Right lobe of liver (tissue), 6 donors: ENCODE results near the gene NOL4L. TPM values are rescaled to one million over a fixed set of nuclear protein-coding genes. Genes with fewer than 3 reads are reported as not detected.

ENCODE experiments used
- ATAC-seq, 4 donors: fragments of 200-7000 bp; cut with Tn5 transposase; one replicate each; pipeline ENCODE4 v1.9.1; 2020; ENCODE audit warnings: mild to moderate bottlenecking in 4 of 4, moderate library complexity in 4 of 4
- DNase-seq, 3 donors: peaks; one replicate each; pipeline ENCODE4 v3.0.0-alpha.2; 2020
- H3K27ac ChIP-seq, 3 donors: fragments of 200-600 bp; one replicate each; pipeline ENCODE4 v1.8.0; 2022
- H3K27me3 ChIP-seq, 2 donors: fragments of 200-600 bp; one replicate each; pipeline ENCODE4 v1.8.0; 2022
- H3K36me3 ChIP-seq, 4 donors: fragments of 200-600 bp; sonication (generic) in 1 of 4; one replicate each; pipeline versions ENCODE4 v1.5.1 to v1.8.0; 2017 to 2022; ENCODE audit warnings: control low read depth in 1 of 4
- H3K4me1 ChIP-seq, 4 donors: fragments of 200-600 bp; sonication (generic) in 1 of 4; one replicate each; pipeline versions ENCODE4 v1.5.1 to v1.8.0; 2017 to 2022; ENCODE audit warnings: control low read depth in 1 of 4
- H3K4me3 ChIP-seq, 3 donors: fragments of 200-600 bp; one replicate each; pipeline ENCODE4 v1.8.0; 2022
- H3K9me3 ChIP-seq, 4 donors: fragments of 200-600 bp; sonication (generic) in 1 of 4; one replicate each; pipeline versions ENCODE4 v1.5.1 to v1.8.0; 2017 to 2022; ENCODE audit warnings: control low read depth in 1 of 4
- CTCF ChIP-seq, 4 donors: fragments of 200-600 bp in 3 of 4; fragments of 450-650 bp in 1 of 4; IDR thresholded peaks; one replicate each; pipeline versions ENCODE4 v1.5.1 to v1.8.0; 2016 to 2022; ENCODE audit warnings: antibody characterized with exemption in 4 of 4, mild to moderate bottlenecking in 2 of 4
- POLR2A ChIP-seq: fragments of 450-650 bp; IDR thresholded peaks from one replicate; pipeline ENCODE4 v1.6.1; 2017; ENCODE audit warnings: antibody characterized with exemption, mild to moderate bottlenecking
- WGBS: methylation state at CpG from one replicate; pipeline ENCODE4 v1.1.6; 2018; ENCODE audit warnings: low coverage, low lambda C conversion rate; ENCODE audit not compliant: insufficient coverage; ENCODE audit errors: missing lambda C conversion rate; 5-methylcytosine and 5-hydroxymethylcytosine counted together
- intact Hi-C, 2 donors: fragments of 100-400 bp; cut with DNase I; formaldehyde crosslinking; loops; one replicate each; pipeline versions ENCODE4 v1.11.2 to v1.14.1; 2022
- total RNA-seq, 6 experiments: library from RNA; depleted of rRNA in 2 of 6; stranded (reverse); fragments of >200 nt in 2 of 6; fragmentation: NEBNext Ultra II Directional in 3 of 6; extraction: Animal tissue kit (Norgen Biotek cat#: 25700) in 3 of 6; gene quantifications; one replicate each; pipeline versions ENCODE4 v1.1.0 to v1.2.4, GENCODE V29; 2016 to 2023
- donor health status: DM: no; HTN: yes; CAD: no.
- donor health status: DM: no; HTN: no; CAD: no.
- donor health status: DM: no; HTN: no; CAD: no.
- donor health status: DM: no; HTN: yes; CAD: no.
- donor health status: DM: no; HTN: yes; CAD: no.

The NOL4L gene
- total RNA-seq, 6 experiments from 2014 or later: 4.3 to 6.5 (median 5.7) TPM

DNA sequence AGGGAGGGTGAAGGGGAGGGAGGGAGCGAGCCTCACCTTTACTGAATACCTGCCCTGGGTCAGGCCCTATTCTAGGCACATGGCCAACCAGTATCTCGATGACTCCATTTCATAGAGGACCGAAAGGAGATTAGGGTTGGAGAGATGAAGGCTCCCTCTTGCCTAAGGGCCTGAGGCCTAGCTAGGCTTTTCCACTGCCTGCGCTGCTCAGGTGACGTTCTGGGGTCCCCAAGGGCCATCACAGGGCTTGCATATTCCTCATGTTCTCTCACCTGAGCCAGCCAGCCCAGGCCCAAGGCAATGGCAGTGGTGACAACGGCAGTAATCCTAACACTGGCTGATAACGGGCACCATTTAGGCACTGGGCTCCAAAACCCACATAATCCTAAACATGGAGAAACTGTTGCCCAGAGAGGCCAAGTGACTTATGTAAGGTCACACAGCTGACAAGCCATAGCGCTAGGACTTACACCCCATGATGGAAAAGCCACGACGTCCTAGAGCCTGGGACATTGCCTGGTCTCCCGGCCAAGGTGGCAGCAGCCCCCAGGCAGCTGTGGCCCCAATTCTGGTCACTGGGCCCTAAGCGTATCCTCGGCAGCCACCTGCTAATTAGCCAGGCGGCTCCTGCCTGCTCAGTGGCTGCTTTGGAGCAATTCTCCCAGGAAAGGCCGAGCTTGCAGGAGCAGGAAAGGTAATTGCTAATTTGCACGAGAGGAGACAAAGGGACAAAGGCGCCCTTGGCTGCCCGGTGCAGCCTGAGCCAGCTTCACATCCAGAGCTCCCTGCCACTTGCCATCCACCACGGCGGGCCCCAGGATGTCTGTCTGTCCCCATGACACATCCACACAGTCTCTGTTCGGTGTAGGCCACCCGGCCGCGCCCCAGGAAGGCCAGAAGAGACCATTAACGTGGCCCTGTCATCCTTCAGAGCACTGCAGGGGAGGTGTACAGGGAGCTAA is 21.5 kb downstream of the NOL4L start:
- WGBS: 78% methylated on average over 1 of the region's 25 CpGs
- Histone ChIP-seq H3K27me3 (no peaks in the 10 kb centered on the region), H3K4me1 (no peaks in the 10 kb centered on the region), H3K9me3 (no peaks in the 10 kb centered on the region), H3K4me3 (no peak overlapping the region), H3K36me3 (no peaks in the 10 kb centered on the region), H3K27ac (no peak overlapping the region)
- intact Hi-C loops: no loop called here
- no peak for ATAC-seq
- TF ChIP-seq CTCF (IDR thresholded peaks at IDR 0.05): no peak
- TF ChIP-seq POLR2A: no peak
- DNase-seq: no peak

DNA sequence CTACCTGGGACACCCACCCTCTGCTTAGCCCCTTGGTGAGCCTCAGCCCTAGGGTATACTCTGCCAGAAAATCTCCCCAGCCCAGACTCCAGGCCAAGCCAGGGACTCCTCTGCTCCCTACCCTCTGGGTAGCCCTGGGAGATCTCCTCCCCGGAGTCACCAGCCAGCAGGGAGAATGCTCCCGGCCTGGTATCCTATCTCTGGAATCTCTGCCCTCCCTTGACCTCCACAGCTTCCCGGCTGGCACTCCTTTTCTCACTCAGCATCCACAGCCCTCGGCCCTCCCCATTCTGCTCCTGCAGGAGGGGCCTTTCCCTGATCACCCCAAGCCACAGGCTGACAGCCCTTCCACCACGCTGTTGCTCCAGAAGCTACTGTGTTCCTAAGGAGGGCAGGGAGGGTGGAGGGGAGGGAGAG is 22.6 kb downstream of the NOL4L start:
- intact Hi-C loops: no loop called here
- TF ChIP-seq CTCF (IDR thresholded peaks at IDR 0.05) (no peak), POLR2A (no peak)

DNA sequence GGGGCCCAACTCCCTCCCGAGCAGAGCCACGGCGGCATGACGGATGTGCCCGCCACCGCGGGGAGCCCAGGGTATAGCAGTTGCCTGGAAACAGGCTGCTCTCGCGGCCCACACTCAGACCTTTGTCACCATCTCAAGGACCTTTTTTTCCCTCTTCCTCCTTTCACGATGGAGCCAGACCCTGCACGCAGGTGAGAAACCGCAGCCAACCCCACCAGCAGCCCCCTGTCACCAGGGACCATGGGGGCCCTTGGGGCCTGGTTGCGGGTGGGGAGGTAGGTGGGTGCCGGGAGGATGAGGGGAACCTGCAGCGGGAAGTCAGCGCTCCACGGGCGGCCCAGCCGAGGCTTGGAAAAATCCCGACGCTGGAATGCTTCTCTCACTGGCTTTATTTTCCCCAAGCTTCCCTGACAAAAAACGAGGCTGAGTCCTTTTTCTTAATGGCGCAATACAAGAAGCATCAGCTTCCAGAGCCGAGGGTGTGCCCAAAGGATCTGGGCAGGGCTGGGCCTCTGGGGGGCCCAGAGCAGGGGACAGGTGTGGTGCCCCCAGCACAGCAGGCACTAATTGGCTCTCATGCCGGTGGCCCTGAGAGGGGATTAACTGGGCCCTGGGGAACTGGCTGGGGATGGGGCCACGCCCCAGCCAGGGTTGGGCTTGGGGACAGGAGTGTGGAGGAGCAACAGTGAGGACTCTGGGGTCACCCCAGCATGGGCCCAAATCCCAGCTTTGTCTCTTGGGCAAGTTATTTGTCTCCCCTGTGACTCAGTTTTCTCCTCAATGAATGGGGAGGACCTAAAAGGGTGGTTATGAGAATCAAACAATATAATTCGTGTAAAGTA is 23.9 kb downstream of the NOL4L start:
- intact Hi-C loops: no loop called here

More for the DNA sequence above, 22.6 kb downstream of the NOL4L start:
- no peak for ATAC-seq
- no peaks in the 10 kb centered on the region for H3K9me3 ChIP-seq
- no peaks in the 10 kb centered on the region for H3K4me1 ChIP-seq
- no peaks in the 10 kb centered on the region for H3K36me3 ChIP-seq
- no peak overlapping the region for H3K4me3 ChIP-seq
- 34% methylated on average over 5 of the region's 5 CpGs for WGBS
- H3K27ac ChIP-seq: no peak overlapping the region
- no peak for DNase-seq
- no peaks in the 10 kb centered on the region for H3K27me3 ChIP-seq

More for the DNA sequence above, 23.9 kb downstream of the NOL4L start:
- DNase-seq: no peak
- no peak overlapping the region for H3K27ac ChIP-seq
- H3K36me3 ChIP-seq: no peaks in the 10 kb centered on the region
- WGBS: 90% methylated on average over 7 of the region's 27 CpGs
- TF ChIP-seq CTCF (IDR thresholded peaks at IDR 0.05): no peak
- no peak for TF ChIP-seq POLR2A
- H3K4me3 ChIP-seq: no peak overlapping the region
- H3K4me1 ChIP-seq: no peaks in the 10 kb centered on the region
- no peaks in the 10 kb centered on the region for H3K27me3 ChIP-seq
- no peaks in the 10 kb centered on the region for H3K9me3 ChIP-seq
- ATAC-seq: no peak
